GM12891 (cell line): ENCODE data around the gene CCNA2.

Experiments used
- POLR2A ChIP-seq: IDR thresholded peaks from 2 replicates; pipeline ENCODE4 v1.6.1; 2011; ENCODE audit warnings: low read depth, low read length, control low read depth
- POLR2AphosphoS5 ChIP-seq: IDR thresholded peaks from 2 replicates; pipeline ENCODE4 v1.6.1; 2011; ENCODE audit warnings: low read depth, low read length, control low read depth
- TAF1 ChIP-seq: IDR thresholded peaks from 2 replicates; pipeline ENCODE4 v1.6.1; 2011; ENCODE audit warnings: low read depth, low read length, control low read depth

DNA sequence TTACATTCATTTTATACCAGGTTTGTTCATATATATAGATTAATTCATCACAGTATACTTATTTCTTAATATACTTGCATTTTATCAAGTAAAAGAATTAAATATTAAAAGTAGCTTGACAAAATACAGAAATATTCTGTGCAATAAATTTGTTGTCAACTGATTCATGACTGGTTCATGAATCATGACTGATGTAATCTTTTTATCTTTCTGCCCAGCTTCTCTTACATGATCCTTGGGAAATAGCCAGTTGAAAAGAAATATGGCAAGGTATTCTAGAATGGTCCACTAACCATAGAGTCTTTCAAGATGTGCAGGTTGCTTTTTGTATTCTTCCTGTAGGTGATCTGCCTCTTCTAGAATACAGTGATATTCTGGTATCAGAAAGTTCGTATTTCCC lies 4.2 kb upstream of the CCNA2 start:
- TF ChIP-seq POLR2A (no peak), POLR2AphosphoS5 (no peak), TAF1 (no peak)
